HG02870 (cell line): ENCODE results near the gene MAGEA4.
"Not testable (repeated sequence)": the region's sequence is repeated elsewhere in the genome, so short reads cannot be mapped to it uniquely, and the experiment has no call there.

ENCODE experiments used
- ATAC-seq: cut with Tn5 transposase; IDR thresholded peaks from one replicate; pipeline ENCODE4 v1.9.1; 2021; ENCODE audit warnings: mild to moderate bottlenecking, moderate library complexity; ENCODE audit not compliant: unreplicated experiment

MAGEA4 gene, protein sequence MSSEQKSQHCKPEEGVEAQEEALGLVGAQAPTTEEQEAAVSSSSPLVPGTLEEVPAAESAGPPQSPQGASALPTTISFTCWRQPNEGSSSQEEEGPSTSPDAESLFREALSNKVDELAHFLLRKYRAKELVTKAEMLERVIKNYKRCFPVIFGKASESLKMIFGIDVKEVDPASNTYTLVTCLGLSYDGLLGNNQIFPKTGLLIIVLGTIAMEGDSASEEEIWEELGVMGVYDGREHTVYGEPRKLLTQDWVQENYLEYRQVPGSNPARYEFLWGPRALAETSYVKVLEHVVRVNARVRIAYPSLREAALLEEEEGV

DNA sequence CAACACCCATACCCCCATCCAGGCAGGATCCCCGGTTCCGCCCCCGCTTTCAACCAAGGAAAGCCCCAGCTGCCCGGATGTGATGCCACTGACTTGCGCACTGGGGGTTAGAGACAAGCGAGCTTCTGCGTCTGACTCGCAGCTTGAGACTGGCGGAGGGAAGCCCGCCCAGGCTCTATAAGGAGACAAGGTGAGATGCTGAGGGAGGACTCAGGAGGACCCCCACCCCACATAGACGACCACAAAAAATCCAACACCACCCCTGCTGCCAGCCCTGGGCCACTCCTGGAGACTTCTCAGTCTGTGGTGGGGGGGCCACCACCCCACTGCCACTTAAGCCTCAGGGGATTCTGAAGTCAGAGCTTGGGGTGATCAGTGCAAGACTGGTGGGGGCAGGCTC is at the start of gene MAGEA4:
Gene MAGEA4 (plus strand): TSS at position 110 of the 400 bp plus-strand sequence. CDS start 10,776 bp downstream, outside the sequence.
- ATAC-seq: no peak

DNA sequence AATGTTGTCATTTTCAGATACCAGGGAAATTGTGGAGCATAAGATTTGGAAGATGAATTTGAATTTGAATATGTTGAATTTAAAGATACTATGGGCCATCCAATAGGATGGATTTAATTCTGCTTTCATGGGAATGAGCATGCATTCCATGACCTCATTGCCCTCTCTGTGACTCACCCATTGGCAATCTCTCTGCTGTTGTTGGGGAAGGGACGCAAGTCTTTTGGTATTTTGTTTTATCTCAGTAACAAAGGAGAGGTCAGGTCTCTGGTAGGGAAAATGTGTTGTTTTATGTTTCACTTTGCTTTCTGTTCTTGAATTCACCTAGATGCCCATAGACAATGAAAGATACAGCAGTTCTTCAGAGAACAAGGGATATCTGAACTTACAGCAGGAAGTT is 42.1 kb upstream of the MAGEA4 start:
- no peak for ATAC-seq

DNA sequence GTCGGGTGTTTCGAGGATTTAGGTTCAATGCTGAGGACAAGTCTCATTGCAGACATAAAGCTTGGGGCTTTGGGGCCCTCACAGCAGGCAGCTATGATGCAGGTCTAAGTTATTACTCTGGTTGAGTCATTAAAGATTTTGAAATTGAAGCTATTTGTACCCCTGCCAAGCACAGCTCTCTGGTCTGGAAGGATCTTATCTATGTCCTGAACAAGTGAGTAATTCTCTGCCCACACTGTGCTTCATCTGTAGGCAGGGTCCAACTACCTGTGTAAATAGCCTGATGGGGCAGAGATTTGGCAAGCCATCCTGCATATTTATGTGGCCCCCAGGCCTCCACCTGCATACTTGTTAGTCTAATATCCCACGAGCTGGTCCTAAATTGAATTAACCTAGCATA is 41.4 kb upstream of the MAGEA4 start:
- no peak for ATAC-seq

DNA sequence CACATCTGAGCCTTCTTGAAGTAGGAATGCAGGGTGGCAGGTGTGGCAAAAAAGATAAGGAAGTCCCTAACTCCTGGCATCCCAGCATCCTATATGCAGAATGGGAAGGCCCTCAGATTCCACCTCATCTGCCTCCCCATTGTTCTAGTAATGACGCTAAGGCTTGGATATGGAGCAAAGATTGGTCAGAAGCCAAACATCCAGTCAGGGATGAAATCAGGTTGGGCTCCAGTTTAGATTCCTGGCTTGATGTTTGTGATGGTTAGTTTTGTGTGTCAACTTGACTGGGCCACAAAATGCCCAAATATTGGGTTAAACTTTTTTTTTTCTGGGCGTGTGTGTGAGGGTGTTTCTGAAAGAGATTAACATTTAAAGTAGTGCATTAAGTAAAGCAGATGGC is 39.6 kb upstream of the MAGEA4 start:
- ATAC-seq: no peak

DNA sequence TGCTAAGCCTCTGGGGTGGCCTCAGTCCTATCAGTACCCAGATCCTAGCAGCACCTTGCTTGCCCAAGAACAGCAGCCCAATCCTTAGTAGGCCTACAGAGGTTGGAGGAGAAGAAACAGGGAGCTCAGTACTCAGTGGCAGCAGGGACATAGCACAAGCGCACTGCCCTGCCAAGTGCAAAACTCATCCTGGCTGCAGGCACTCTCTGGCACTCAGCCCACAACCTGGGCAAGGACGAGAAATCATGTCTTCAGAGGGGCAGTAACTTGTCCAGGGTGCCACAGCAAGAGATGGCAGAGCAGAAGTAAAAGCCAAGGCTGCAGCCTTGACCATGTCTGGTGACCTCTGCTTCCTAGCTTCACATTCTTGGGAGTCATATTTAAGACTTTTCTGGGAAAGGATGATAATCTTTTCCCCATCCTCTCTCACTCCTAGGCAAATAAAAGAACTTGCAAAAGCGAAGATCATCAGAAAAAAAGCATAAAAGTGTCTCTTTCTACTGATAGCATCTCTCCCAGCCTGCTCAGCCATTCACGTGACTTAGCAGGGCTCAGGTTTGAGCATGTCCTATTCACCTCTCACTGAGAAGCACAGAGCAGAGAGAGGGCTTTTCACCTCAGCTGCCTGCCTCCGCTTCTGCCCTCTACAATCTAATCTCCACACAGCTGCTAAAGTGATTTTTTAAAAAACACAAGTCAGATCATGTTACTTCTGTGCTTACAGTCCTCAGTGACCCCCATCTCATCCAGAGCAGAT is 37.2 kb upstream of the MAGEA4 start:
- no peak for ATAC-seq

DNA sequence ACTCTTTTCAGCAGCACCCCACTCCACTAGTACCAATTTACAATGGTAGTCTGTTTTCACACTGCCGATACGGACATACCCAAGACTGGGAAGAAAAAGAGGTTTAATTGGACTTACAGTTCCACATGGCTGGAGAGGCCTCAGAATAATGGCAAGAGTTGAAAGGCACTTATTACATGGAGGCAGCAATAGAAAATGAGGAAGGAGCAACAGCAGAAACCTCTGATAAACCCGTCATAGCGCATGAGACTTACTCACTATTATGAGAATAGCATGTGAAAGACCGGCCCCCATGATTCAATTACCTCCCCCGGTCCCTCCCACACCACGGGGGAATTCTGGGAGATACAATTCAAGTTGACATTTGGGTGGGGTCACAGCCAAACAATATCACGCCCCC is 34.1 kb upstream of the MAGEA4 start:
- ATAC-seq: no peak

DNA sequence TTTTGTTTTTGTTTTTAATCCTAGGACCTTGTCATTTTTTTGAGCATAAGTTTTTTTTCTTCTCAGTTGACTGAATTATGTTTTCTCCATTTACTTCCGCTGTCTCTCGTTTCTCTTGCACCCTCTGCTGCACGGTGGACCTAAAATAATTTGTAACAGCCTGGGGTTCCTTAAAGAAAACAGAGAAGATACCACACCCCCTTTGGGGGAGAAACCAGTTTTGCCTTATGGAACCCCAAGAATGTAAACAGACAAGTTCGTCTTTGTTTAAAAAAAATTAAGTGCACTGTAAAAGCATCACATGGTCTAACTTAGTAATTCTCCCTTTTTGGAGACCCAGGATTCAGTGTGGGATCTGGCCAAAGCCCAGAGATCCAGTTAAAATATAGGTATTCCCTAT is 32.8 kb upstream of the MAGEA4 start:
- ATAC-seq: no peak

DNA sequence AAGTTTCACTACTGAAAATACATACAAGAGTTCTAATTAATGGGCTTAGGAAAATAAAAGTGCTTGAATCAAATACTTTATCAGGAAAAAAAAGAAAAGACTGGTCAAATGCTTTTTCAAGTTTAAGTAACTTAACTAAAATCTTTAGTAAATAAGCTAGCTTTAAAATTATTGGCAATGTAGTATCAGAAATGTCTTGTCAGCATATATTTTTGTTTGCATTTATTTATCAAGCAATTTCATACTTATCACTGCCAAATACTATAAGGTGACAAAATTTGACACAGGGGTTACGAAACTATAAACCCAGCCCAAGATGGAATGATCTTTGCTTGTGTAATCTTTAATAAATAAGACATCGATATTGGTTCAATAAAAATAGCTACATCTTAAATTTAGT is 31.8 kb upstream of the MAGEA4 start:
- ATAC-seq: no peak

DNA sequence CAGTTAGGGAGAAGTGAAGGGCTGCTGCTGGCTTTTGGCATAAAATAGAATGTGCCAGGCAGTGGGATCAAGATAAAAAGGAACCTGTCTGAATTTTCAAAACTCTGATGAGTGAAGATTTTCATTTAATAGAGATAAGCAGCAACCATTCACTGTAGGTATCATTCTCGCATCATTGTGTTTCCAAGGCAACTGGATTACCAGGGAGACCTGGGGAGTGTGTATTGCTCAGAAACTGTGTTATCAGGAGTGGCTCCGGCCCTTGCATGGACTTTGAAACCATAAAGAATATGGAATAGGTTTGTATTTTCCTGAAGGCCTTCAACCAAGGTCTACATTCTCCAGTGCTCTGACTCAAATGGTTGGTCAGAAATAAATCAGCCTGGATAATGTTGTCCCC is 23.3 kb upstream of the MAGEA4 start:
- ATAC-seq: no peak

DNA sequence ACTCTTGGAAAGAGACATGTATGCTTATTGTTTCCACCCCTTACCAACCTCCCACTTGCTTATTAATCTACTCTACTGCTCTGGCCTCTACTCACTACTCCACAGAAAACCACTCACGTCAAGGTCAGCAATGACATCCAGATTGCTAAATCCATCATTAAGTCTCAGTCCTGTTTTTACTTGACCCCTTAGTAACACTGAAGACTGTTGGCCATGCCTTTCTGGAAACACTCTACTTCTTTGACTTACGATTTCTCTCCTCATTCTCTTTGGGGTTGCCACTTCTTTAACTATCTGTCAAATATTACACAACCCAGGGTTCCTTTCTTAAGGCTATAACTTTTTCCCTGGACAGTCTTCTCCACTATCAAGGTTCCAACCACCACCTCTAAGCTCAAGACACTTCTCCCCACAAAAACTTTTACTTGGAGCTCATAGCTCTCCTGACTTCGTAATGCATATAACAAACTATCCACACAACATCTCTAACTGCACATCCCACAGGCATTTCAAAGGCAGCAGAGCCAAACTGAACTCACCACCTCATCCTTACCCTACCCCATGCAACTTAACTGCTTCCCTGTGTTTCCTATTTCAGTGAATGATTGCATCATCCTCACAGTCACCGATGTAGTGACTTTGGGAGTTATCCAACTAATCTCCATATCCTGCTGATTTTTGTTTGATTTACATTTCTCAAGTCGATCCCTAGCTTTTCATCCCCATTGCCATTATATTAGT is 15.8 kb upstream of the MAGEA4 start:
- no peak for ATAC-seq

DNA sequence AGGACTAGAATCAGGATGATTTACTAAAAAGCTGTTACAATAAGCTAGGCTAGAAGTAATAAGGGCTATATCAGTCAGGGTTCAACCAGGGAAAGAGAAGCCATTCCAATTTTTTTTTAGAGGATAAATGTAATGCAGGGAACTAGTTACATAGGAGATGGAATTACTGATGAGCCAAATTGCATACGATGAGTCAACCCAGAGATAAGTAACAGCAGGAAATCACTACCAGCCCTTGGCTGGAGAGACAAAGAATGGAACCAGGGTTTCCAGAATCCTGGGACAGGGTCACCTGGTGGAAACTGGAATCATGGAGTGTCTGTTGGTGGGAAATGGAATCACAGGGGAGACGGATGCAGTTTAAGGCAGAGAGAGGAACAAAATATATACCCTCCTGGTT is 13.1 kb upstream of the MAGEA4 start:
- ATAC-seq: no peak

DNA sequence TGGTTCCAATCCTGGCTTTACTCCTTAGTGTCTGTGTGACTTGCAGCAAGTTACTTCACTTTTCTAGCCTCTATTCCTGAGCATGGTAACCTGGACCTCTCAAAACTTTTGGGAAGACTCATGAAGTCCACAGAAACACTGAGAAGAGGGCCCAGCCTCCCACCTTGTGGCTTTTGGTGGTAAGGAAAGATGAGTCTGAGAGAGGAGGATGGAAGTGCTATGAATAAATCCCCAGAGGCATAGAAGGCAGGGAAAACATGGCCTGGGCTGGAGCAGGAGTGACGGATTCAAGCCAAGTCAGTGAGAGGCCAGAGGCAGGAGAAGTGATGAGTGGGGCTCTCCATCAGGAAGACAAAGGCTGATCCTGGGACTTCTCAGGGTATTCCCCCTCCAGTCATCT is 10.9 kb upstream of the MAGEA4 start:
- no peak for ATAC-seq

DNA sequence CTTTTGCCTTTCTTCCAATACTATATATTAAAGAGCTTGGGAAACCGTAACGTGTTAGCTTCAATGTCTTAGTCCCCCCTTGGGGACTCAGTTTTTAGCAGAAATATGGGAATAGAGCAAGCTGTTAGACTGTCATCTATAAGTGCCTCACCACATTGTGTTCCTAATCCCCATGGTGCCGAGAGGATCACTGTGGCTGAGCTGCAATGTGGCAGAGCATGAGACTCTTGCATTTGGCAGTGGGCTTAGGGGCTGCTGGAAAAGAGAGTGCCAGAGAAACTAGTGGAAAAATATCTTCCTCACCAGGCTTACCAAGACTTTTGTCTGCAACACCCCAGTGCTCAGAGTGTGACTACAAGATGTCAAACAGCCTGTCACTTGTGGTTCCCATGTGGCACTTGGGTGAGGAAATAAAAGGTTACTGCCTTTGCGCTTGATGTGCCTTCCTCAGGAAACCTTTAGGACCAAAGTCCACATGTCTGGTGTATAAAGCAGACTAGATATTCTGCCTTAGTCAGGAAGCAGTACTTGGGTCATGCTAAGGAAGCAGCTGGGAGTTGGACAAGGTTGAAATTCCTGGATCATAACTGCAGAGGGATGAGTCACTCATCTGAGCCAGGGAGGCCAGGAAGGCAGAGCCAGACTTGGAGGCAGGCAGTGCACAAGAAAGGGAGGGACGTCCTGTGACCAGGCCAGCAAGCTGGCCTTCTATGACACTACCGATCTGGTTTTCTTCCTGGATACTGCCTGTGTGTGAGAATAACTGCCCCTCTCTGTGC is 9.7 kb upstream of the MAGEA4 start:
- ATAC-seq: no peak

DNA sequence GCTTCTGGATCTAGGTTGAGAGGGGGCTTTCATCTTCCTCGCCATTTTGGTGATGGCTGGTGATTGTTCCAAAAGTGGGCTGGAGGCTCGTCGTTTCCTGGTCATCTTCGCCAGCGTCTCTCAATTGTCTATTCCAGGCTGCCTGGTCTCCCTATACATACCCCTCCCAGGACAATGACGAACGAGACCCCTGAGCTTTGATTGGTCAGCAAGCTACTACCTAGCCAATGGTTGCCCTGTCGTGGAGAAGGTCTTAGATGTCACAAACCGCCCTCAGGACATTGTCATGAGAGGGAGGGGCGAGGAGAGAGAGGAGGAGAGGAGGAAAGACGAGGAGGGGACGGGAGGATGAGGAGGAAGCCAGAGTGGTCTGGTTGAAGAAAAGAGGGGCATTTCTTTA is 7.7 kb upstream of the MAGEA4 start:
- no peak for ATAC-seq

DNA sequence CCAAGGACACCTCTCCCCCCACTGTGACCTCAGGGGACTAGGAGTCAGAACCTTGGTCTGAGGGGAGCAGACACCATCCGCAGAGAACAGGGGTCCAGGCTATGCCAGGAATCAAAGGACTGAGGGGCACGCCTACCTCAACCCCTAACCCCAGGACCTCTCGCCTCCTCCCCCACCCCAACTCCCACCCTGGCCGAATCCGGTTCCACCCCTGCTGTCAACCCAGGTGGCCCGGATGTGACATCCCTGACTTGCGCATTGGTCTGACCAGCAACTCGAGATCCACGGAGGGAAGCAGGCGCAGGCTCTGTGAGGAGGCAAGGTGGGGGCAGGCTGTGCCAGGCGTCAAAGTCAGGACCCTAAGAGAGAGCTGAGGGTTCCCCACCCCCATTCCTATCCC is 468 bp upstream of the MAGEA4 start:
- no peak for ATAC-seq

DNA sequence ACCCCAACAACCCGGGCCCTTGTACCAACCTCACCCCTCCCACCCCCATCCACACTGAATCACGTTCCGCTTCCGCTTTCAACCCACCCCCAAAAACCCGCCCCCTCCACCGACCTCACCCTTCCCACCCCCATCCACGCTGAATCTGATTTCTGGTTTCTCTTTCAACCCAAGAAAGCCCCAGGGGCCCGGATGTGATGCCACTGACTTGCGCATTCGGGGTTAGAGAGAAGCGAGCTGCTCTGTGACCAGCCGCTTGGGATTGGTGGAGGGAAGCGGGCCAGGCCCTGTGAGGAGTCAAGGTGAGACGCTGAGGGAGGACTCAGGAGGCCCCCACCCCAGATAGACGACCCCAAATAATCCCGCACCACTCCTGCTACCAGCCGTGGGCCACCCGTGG is 6.0 kb downstream of the MAGEA4 start:
- not testable (repeated sequence) for ATAC-seq

DNA sequence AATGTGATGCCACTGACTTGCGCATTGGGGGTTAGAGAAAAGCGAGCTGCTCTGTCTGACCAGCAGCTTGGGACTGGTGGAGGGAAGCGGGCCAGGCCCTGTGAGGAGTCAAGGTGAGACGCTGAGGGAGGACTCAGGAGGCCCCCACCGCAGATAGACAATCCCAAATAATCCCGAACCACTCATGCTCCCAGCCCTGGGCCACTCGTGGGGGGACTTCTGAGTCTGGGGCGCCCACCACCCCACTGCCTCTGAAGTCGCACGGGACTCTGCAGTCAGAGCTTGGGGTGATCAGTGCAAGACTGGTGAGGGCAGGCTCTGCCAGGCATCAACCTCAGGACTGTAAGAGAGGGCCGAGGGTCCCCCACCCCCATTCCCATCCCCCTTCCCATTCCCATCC is 6.9 kb downstream of the MAGEA4 start:
- no peak for ATAC-seq

DNA sequence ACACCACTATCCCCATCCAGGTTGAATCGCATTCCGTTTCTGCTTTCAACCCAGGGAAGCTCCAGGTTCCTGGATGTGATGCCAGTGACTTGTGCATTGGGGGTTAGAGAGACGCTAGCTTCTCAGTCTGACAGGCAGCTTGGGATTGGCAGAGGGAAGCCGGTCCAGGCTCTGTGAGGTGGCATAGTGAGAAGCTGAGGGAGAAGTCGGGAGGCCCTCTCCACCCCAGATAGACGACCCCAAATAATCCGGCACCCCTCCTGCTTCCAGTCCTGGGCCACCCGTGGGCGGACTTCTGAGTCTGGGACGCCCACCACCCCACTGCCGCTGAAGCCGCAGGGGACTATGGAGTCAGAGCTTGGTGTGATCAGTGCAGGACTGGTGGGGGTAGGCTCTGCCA is 7.4 kb downstream of the MAGEA4 start:
- ATAC-seq: no peak

DNA sequence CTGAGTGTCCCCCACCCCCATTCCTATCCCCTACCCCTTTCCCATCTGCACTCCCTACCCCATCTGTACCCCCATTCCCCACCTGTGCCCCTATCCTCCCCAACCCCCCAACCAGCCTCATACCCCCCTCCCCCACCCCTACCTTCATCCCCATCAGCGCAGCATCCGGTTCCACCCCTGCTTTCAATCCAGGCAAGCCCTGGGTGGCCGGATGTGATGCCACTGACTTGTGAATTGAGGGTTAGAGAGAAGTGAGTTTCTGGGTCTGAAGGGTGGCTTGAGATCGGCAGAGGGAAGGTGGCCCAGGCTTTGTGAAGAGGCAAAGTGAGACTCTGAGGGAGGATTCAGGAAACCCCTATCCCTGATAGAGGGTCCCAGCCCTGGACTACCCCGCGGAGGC is 7.8 kb downstream of the MAGEA4 start:
- no peak for ATAC-seq

DNA sequence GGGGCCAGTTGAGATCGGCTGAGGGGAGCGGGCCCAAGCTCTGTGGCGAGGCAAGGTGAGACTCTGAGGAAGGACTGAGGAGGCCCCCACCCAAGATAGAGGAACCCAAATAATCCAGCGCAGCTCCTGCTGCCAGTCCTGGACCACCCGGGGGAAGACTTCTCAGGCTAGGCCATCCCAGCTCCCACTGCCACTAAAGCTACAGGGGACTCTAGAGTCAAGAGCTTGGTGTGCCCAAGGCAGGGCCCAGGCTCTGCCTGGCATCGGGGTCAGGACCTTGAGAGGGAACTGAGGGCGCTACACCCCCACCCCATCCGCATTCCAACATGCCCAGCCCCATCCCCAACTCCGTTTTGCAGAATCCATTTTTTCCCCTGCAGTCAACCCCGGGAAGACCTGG is 8.6 kb downstream of the MAGEA4 start:
- ATAC-seq: no peak

DNA sequence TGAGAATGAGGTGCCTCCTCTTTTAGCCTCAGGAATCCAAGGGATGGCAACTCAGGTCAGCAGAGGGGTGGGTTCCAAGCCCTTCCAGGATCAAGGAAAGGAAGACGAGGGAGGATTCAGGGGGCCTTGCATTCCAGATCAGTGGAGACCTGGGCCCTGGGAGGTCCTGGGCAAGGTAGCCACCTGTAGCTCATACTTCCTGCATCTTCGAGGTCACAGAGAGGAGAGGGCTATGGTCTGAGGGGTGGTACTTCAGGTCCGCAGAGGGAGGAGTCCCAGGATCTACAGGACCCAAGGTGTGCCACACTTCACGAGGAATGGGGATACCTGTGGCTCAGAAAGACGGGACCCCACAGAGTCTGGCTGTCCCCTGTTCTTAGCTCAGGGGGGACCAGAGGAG is 9.2 kb downstream of the MAGEA4 start:
- ATAC-seq: no peak
